Suprapubic skin (tissue), 3 donors: ENCODE measurements around the gene TPD52L1.

Experiments used
- POLR2A ChIP-seq, 2 donors: fragments of 450-650 bp; IDR thresholded peaks; one replicate each; pipeline ENCODE4 v1.6.1; 2017; ENCODE audit warnings: antibody characterized with exemption in 2 of 2, mild to moderate bottlenecking in 2 of 2, moderate library complexity in 2 of 2
- TF ChIP-seq, protein P1 (sequence below), 2 donors: fragments of 200-600 bp in 1 of 2; fragments of 450-650 bp in 1 of 2; sonication (generic) in 1 of 2; IDR thresholded peaks; one replicate each; pipeline ENCODE4 v1.5.1; 2016 to 2019; ENCODE audit warnings: antibody characterized with exemption in 2 of 2, mild to moderate bottlenecking in 1 of 2, moderate library complexity in 1 of 2

DNA sequence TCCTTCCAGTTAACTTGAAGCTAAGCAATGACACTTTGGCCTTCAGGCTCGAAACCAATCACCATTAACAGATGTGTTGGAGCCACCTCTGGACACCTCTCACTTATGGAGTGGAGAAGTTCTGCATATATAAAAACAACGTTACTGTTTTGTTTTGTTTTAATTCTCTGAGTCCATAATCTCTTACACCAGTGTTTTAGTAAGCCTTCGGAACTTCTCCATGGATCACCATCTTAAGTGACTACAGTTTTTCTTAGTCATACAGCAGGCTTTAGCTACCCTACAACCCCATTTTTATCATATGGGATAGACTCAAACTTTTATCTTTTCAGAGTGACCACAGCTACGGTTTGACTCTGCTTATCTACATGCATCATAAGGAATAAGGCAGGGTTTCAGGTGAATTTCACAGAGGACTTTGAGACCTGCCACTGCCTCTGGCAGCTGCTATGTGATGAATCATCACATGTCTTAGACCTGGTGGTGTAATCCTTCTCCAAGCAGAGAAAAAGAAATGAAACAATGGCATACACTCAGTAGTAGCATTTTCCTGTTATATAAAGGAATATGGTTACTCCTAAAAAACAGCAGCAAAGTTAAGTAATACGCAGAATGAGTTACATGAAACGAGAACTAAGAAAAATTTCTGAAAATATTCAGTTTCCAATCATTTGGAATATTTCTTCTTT lies 153.7 kb downstream of the TPD52L1 start:
- TF ChIP-seq, protein P1, sequence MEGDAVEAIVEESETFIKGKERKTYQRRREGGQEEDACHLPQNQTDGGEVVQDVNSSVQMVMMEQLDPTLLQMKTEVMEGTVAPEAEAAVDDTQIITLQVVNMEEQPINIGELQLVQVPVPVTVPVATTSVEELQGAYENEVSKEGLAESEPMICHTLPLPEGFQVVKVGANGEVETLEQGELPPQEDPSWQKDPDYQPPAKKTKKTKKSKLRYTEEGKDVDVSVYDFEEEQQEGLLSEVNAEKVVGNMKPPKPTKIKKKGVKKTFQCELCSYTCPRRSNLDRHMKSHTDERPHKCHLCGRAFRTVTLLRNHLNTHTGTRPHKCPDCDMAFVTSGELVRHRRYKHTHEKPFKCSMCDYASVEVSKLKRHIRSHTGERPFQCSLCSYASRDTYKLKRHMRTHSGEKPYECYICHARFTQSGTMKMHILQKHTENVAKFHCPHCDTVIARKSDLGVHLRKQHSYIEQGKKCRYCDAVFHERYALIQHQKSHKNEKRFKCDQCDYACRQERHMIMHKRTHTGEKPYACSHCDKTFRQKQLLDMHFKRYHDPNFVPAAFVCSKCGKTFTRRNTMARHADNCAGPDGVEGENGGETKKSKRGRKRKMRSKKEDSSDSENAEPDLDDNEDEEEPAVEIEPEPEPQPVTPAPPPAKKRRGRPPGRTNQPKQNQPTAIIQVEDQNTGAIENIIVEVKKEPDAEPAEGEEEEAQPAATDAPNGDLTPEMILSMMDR (IDR thresholded peaks at IDR 0.05) = no peak
- TF ChIP-seq POLR2A (IDR thresholded peaks at IDR 0.05) = no peak
